ENCODE data around the gene COX6B1.

COX6B1 gene

GRCh38 chr19:35693835-35694599, 45.9 kb downstream of the COX6B1 start:
- TF ChIP-seq CTCF (IDR thresholded peaks at IDR 0.05; ENCODE audit: low read depth, low read length, missing control alignments) = peak; percentile 99
- H3K4me3 ChIP-seq (replicated peaks; ENCODE audit: low read depth, low read length) = no peak overlapping the region
- DNase-seq (ENCODE audit: extremely low read depth, low read depth) = peak; percentile 73

GRCh38 chr19:35695895-35696422, 47.8 kb downstream of the COX6B1 start:
- no peak for DNase-seq (ENCODE audit: extremely low read depth, low read depth)
- no peak overlapping the region for H3K4me3 ChIP-seq (replicated peaks; ENCODE audit: low read depth, low read length)
- no peak for TF ChIP-seq CTCF (IDR thresholded peaks at IDR 0.05; ENCODE audit: low read depth, low read length, missing control alignments)

- H3K4me3 ChIP-seq (replicated peaks; ENCODE audit: low read depth, low read length) = no peak overlapping the region
- no peak for TF ChIP-seq CTCF (IDR thresholded peaks at IDR 0.05; ENCODE audit: low read depth, low read length, missing control alignments)
- DNase-seq (ENCODE audit: extremely low read depth, low read depth) = no peak
These were observed 48.7 kb downstream of the COX6B1 start for GRCh38 chr19:35696835-35697234.

- DNase-seq (ENCODE audit: extremely low read depth, low read depth) = peak; percentile 88
- peak overlapping the region; percentile 42 for H3K4me3 ChIP-seq (replicated peaks; ENCODE audit: low read depth, low read length)
- no peak for TF ChIP-seq CTCF (IDR thresholded peaks at IDR 0.05; ENCODE audit: low read depth, low read length, missing control alignments)
These were observed 54.3 kb downstream of the COX6B1 start for GRCh38 chr19:35702223-35703012.

GRCh38 chr19:35703343-35703742, 55.2 kb downstream of the COX6B1 start:
- no peak for TF ChIP-seq CTCF (IDR thresholded peaks at IDR 0.05; ENCODE audit: low read depth, low read length, missing control alignments)
- no peak for DNase-seq (ENCODE audit: extremely low read depth, low read depth)
- H3K4me3 ChIP-seq (replicated peaks; ENCODE audit: low read depth, low read length) = no peak overlapping the region

GRCh38 chr19:35704218-35704617, 56.1 kb downstream of the COX6B1 start, which contains the start of gene ZBTB32:
TSS of gene ZBTB32 (plus strand) at chr19:35704558. CDS start at chr19:35714627, 10,069 bp downstream.
- DNase-seq (ENCODE audit: extremely low read depth, low read depth) = peak; percentile 14
- no peak for TF ChIP-seq CTCF (IDR thresholded peaks at IDR 0.05; ENCODE audit: low read depth, low read length, missing control alignments)
- no peak within 1 kb of the TSS for H3K4me3 ChIP-seq (replicated peaks; ENCODE audit: low read depth, low read length)

Data from HFF-Myc (cell line).